T-helper 1 cell treated with Interleukin-12 subunit alpha and Interleukin-12 subunit beta and Interleukin-4 antibody, amounts not matched to agents 30 ng/mL and 1 ng/mL, for 36 hours (primary cell): ENCODE measurements around the gene ADRM1. TPM values are rescaled to one million over a fixed set of nuclear protein-coding genes. Genes with fewer than 3 reads are reported as not detected.

ENCODE experiments used
- intact Hi-C: fragments of 100-400 bp; cut with micrococcal nuclease; formaldehyde crosslinking; loops from one replicate; pipeline ENCODE4 v1.15.1; 2024
- total RNA-seq: library from RNA; stranded (reverse); gene quantifications from 2 replicates; pipeline ENCODE4 v1.2.3, GENCODE V29; 2022

ADRM1 gene
- total RNA-seq, result 123 and 124 TPM in 2 replicates

- intact Hi-C loops, result loop anchor here (1.0 to 5.0 kb wide), 19 partner anchors 19 to 624 kb away; partner anchors contain the start of genes CABLES2, DIDO1, LAMA5 and OSBPL2
These were observed at the start of gene ADRM1 for GRCh38 chr20:62302341-62303061. Gene ADRM1 (plus strand): TSS chr20:62302997. CDS start chr20:62303569, 572 bp downstream.

- intact Hi-C loops, result no loop called here
These were observed 49.4 kb upstream of the ADRM1 start for GRCh38 chr20:62253398-62253797.

GRCh38 chr20:62254021-62254724, 48.6 kb upstream of the ADRM1 start:
- intact Hi-C loops, result no loop called here

GRCh38 chr20:62255976-62256375, 46.8 kb upstream of the ADRM1 start:
- intact Hi-C loops, result no loop called here

- intact Hi-C loops, result no loop called here
These were observed 44.1 kb upstream of the ADRM1 start for GRCh38 chr20:62258499-62259293.

- intact Hi-C loops, result no loop called here
These were observed 43.6 kb upstream of the ADRM1 start for GRCh38 chr20:62259294-62259565.

- intact Hi-C loops, result no loop called here
These were observed 40.7 kb upstream of the ADRM1 start for GRCh38 chr20:62262064-62262463.

- intact Hi-C loops, result no loop called here
These were observed 39.4 kb upstream of the ADRM1 start for GRCh38 chr20:62263396-62263795.

GRCh38 chr20:62265365-62265764, 37.4 kb upstream of the ADRM1 start:
- intact Hi-C loops, result no loop called here

- intact Hi-C loops, result no loop called here
These were observed 36.5 kb upstream of the ADRM1 start for GRCh38 chr20:62266340-62266739.

- intact Hi-C loops, result no loop called here
These were observed 35.9 kb upstream of the ADRM1 start for GRCh38 chr20:62266851-62267250.

- intact Hi-C loops, result no loop called here
These were observed 35.3 kb upstream of the ADRM1 start for GRCh38 chr20:62267543-62267942.

GRCh38 chr20:62268228-62268900, 34.4 kb upstream of the ADRM1 start:
- intact Hi-C loops, result no loop called here

GRCh38 chr20:62269378-62269777, 33.4 kb upstream of the ADRM1 start:
- intact Hi-C loops, result no loop called here

- intact Hi-C loops, result no loop called here
These were observed 32.9 kb upstream of the ADRM1 start for GRCh38 chr20:62269871-62270270.

- intact Hi-C loops, result no loop called here
These were observed 30.6 kb upstream of the ADRM1 start for GRCh38 chr20:62272200-62272599.

GRCh38 chr20:62273416-62273815, 29.4 kb upstream of the ADRM1 start:
- intact Hi-C loops, result no loop called here

GRCh38 chr20:62274332-62274950, 28.4 kb upstream of the ADRM1 start:
- intact Hi-C loops, result no loop called here

GRCh38 chr20:62275219-62275618, 27.6 kb upstream of the ADRM1 start:
- intact Hi-C loops, result no loop called here

- intact Hi-C loops, result no loop called here
These were observed 26.4 kb upstream of the ADRM1 start for GRCh38 chr20:62276439-62276838.

- intact Hi-C loops, result no loop called here
These were observed 25.5 kb upstream of the ADRM1 start for GRCh38 chr20:62277253-62277652.
